Gastrocnemius medialis (tissue), 4 donors: ENCODE data around the gene IFT52. TPM values are rescaled to one million over a fixed set of nuclear protein-coding genes. Genes with fewer than 3 reads are reported as not detected.

Experiments
- ATAC-seq, 2 donors: fragments of 150-250 bp; one replicate each; pipeline ENCODE4 v1.9.1; 2016
- DNase-seq, 2 donors: peaks; one replicate each; pipeline ENCODE4 v3.0.0-alpha.2; 2019
- H3K27ac ChIP-seq, 4 donors: fragments of 200-600 bp; sonication (generic); 1 replicate in 1 of 4; 2 replicates in 3 of 4; pipeline ENCODE4 v1.5.1; 2016 to 2018; ENCODE audit warnings: mild to moderate bottlenecking in 2 of 4, moderate library complexity in 1 of 4
- H3K27me3 ChIP-seq, 3 donors: fragments of 200-600 bp; sonication (generic) in 2 of 3; 1 replicate in 1 of 3; 2 replicates in 2 of 3; pipeline versions ENCODE4 v1.5.1 to v1.6.0; 2016 to 2019; ENCODE audit warnings: mild to moderate bottlenecking in 1 of 3, moderate library complexity in 1 of 3
- H3K36me3 ChIP-seq, 2 donors: fragments of 200-600 bp; sonication (generic) in 1 of 2; one replicate each; pipeline ENCODE4 v1.5.1; 2017 to 2018
- H3K4me1 ChIP-seq, 2 donors: fragments of 200-600 bp; sonication (generic) in 1 of 2; one replicate each; pipeline ENCODE4 v1.5.1; 2016 to 2017; ENCODE audit warnings: mild to moderate bottlenecking in 2 of 2
- H3K4me3 ChIP-seq, 4 donors: fragments of 200-600 bp; sonication (generic) in 3 of 4; 1 replicate in 1 of 4; 2 replicates in 3 of 4; pipeline ENCODE4 v1.5.1; 2016 to 2019; ENCODE audit warnings: mild to moderate bottlenecking in 2 of 4
- H3K9me3 ChIP-seq, 3 donors: fragments of 200-600 bp; sonication (generic) in 2 of 3; 1 replicate in 1 of 3; 2 replicates in 2 of 3; pipeline ENCODE4 v1.5.1; 2016 to 2019
- CTCF ChIP-seq, 5 experiments: fragments of 450-650 bp in 3 of 5; fragments of 200-600 bp in 2 of 5; sonication (generic) in 2 of 5; IDR thresholded peaks in 4 of 5; conservative IDR thresholded peaks in 1 of 5; 1 replicate in 4 of 5; 2 replicates in 1 of 5; pipeline ENCODE4 v1.5.1; 2016 to 2019; ENCODE audit warnings: antibody characterized with exemption in 5 of 5, mild to moderate bottlenecking in 3 of 5, moderate library complexity in 3 of 5
- POLR2A ChIP-seq, 2 donors: fragments of 450-650 bp; IDR thresholded peaks; one replicate each; pipeline ENCODE4 v1.6.1; 2017; ENCODE audit warnings: antibody characterized with exemption in 2 of 2, mild to moderate bottlenecking in 2 of 2, moderate library complexity in 2 of 2
- in situ Hi-C, 4 donors: fragments of 200-750 bp; cut with MboI; loops; one replicate each; pipeline versions ENCODE4 v1.15.0 to v1.8.0; 2017; ENCODE audit warnings: low sequenced_read_pairs in 4 of 4
- intact Hi-C: fragments of 100-400 bp; cut with DNase I; formaldehyde crosslinking; loops from one replicate; pipeline ENCODE4 v1.15.1; 2023; ENCODE audit warnings: low total_unique reads
- total RNA-seq, 4 donors: library from RNA; depleted of rRNA; stranded (reverse); fragments of >200 nt; gene quantifications; one replicate each; pipeline versions ENCODE4 v1.1.0 to v1.2.3, GENCODE V29; 2016

Gene IFT52
- total RNA-seq, 4 donors from 2014 or later = 1.7 to 3.4 (median 2.9) TPM

- intact Hi-C loops (no loop called here), in situ Hi-C loops (no loop called here)
- no peak overlapping the region for H3K4me3 ChIP-seq
Observed at GRCh38 chr20:43676368-43676767, 85.6 kb downstream of the IFT52 start.

GRCh38 chr20:43680981-43681380, 90.2 kb downstream of the IFT52 start:
- Histone ChIP-seq H3K36me3 (no peaks in the 10 kb centered on the region), H3K9me3 (no peaks in the 10 kb centered on the region), H3K27ac (no peak overlapping the region), H3K27me3 (no peaks in the 10 kb centered on the region), H3K4me3 (no peak overlapping the region), H3K4me1 (no peaks in the 10 kb centered on the region)
- TF ChIP-seq CTCF (IDR thresholded peaks at IDR 0.05 in 4 of 5, conservative IDR thresholded peaks at IDR 0.05 in 1 of 5) (no peak), POLR2A (IDR thresholded peaks at IDR 0.05) (no peak)
- DNase-seq (no peak), ATAC-seq (no peak)
- in situ Hi-C loops = no loop called here
- intact Hi-C loops = no loop called here

More at GRCh38 chr20:43676368-43676767, 85.6 kb downstream of the IFT52 start:
- TF ChIP-seq POLR2A (IDR thresholded peaks at IDR 0.05) = no peak
- TF ChIP-seq CTCF (IDR thresholded peaks at IDR 0.05 in 4 of 5, conservative IDR thresholded peaks at IDR 0.05 in 1 of 5) = no peak
- no peak for ATAC-seq
- Histone ChIP-seq H3K27ac (no peak overlapping the region), H3K27me3 (peaks cover 0 to 2% (median 0%) of the 10 kb centered on the region in 3 donors), H3K36me3 (no peaks in the 10 kb centered on the region), H3K9me3 (no peaks in the 10 kb centered on the region), H3K4me1 (no peaks in the 10 kb centered on the region)
- no peak for DNase-seq

DNA sequence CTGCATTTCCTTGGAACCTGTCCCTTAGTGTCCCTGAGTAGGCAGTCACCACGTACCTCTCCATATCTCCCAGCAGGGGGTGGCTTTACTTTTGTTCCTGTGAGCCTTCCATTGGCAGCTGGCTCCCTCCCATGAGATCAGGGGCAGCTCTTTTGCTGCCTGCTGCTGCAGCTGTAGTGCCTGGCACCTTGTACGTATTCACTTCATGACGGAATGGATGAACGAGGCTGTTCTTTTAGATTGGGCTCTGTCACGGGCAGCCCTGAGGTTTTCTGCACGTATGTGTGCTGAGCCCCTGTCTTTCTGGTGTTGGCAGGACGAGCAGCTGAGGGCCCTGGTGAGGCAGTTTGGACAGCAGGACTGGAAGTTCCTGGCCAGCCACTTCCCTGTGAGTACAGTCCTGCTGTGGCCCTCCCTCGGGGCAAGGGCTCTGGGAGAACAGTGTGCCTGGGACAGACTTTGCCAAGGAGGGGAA, 90.8 kb downstream of the IFT52 start:
- Histone ChIP-seq H3K27ac (no peak overlapping the region), H3K36me3 (no peaks in the 10 kb centered on the region), H3K9me3 (no peaks in the 10 kb centered on the region), H3K4me1 (no peaks in the 10 kb centered on the region), H3K4me3 (no peak overlapping the region), H3K27me3 (no peaks in the 10 kb centered on the region)
- no peak for DNase-seq
- in situ Hi-C loops = no loop called here
- TF ChIP-seq POLR2A (IDR thresholded peaks at IDR 0.05) (no peak), CTCF (IDR thresholded peaks at IDR 0.05 in 4 of 5, conservative IDR thresholded peaks at IDR 0.05 in 1 of 5) (no peak)
- ATAC-seq = no peak
- intact Hi-C loops = no loop called here

- Histone ChIP-seq H3K9me3 (no peaks in the 10 kb centered on the region), H3K27ac (no peak overlapping the region), H3K4me1 (no peaks in the 10 kb centered on the region), H3K4me3 (no peak overlapping the region), H3K36me3 (no peaks in the 10 kb centered on the region), H3K27me3 (no peaks in the 10 kb centered on the region)
- in situ Hi-C loops = no loop called here
- intact Hi-C loops = no loop called here
- TF ChIP-seq CTCF (IDR thresholded peaks at IDR 0.05 in 4 of 5, conservative IDR thresholded peaks at IDR 0.05 in 1 of 5) = no peak
- no peak for TF ChIP-seq POLR2A (IDR thresholded peaks at IDR 0.05)
- ATAC-seq = no peak
- no peak for DNase-seq
Observed at GRCh38 chr20:43681991-43682410, 91.3 kb downstream of the IFT52 start.

DNA sequence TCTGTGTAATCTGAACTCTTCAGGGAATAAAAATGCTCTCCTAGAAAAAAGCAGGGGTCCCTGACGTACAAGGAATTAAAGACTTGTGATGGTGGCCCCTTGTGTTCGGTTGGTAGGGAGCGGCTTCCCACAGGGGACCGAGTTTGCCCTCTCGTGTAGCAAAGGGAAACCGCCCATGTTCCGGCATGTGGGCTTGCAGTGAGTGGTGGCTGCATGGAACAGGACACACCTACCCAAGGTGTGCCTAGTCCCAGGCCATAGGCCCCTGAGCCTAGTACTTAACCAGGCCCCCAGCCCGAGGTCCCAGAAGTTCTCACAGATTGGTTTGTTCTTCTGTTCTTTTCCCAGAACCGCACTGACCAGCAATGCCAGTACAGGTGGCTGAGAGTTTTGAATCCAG, 91.7 kb downstream of the IFT52 start:
- TF ChIP-seq POLR2A (IDR thresholded peaks at IDR 0.05) = no peak
- TF ChIP-seq CTCF (IDR thresholded peaks at IDR 0.05 in 4 of 5, conservative IDR thresholded peaks at IDR 0.05 in 1 of 5) = no peak
- H3K9me3 ChIP-seq = no peaks in the 10 kb centered on the region
- no peaks in the 10 kb centered on the region for H3K27me3 ChIP-seq
- no peaks in the 10 kb centered on the region for H3K4me1 ChIP-seq
- DNase-seq (no peak), ATAC-seq (no peak)
- no peak overlapping the region for H3K4me3 ChIP-seq
- no peaks in the 10 kb centered on the region for H3K36me3 ChIP-seq
- intact Hi-C loops = no loop called here
- H3K27ac ChIP-seq = no peak overlapping the region
- in situ Hi-C loops = no loop called here
